HL-60 (cell line): ENCODE measurements around the gene MAFG.

Experiments
- DNase-seq, 2 experiments: peaks; one replicate each; pipeline ENCODE4 v3.0.0-alpha.2; 2010 to 2020; ENCODE audit warnings: low read depth in 1 of 2, low spot score in 1 of 2
- H3K27ac ChIP-seq: fragments of 250-450 bp; sonication (Bioruptor Pico); replicated peaks from 2 replicates; pipeline ENCODE4 v1.5.1; 2020; ENCODE audit warnings: mild to moderate bottlenecking, moderate library complexity
- H3K27me3 ChIP-seq: fragments of 250-450 bp; sonication (Bioruptor Pico); 2 replicates; pipeline ENCODE4 v1.5.1; 2021; ENCODE audit warnings: mild to moderate bottlenecking, moderate library complexity; ENCODE audit not compliant: insufficient read depth, poor library complexity, severe bottlenecking
- H3K4me3 ChIP-seq: replicated peaks from 2 replicates; pipeline ENCODE4 v1.5.1; 2011; ENCODE audit warnings: mild to moderate bottlenecking, control low read depth, low read length; ENCODE audit not compliant: insufficient read depth
- GABPA ChIP-seq: IDR thresholded peaks from 2 replicates; pipeline ENCODE4 v1.6.1; 2012; ENCODE audit warnings: low read depth
- POLR2AphosphoS5 ChIP-seq: IDR thresholded peaks from 2 replicates; pipeline ENCODE4 v1.6.1; 2012; ENCODE audit warnings: low read depth
- REST ChIP-seq: IDR thresholded peaks from 2 replicates; pipeline ENCODE4 v1.6.1; 2012; ENCODE audit warnings: low read depth; ENCODE audit not compliant: insufficient replicate concordance
- SPI1 ChIP-seq: IDR thresholded peaks from 2 replicates; pipeline ENCODE4 v1.6.1; 2012; ENCODE audit warnings: low read depth, mild to moderate bottlenecking, borderline replicate concordance
- TF ChIP-seq, protein P1 (sequence below): IDR thresholded peaks from one replicate; pipeline ENCODE4 v1.5.1; 2011; ENCODE audit warnings: low read length, control low read depth, inconsistent platforms; ENCODE audit not compliant: insufficient read depth

Gene MAFG

GRCh38 chr17:81967244-81967532 is 39.7 kb upstream of the MAFG start:
- TF ChIP-seq SPI1, result no peak
- TF ChIP-seq REST, result no peak
- no peak for TF ChIP-seq GABPA
- TF ChIP-seq, protein P1, sequence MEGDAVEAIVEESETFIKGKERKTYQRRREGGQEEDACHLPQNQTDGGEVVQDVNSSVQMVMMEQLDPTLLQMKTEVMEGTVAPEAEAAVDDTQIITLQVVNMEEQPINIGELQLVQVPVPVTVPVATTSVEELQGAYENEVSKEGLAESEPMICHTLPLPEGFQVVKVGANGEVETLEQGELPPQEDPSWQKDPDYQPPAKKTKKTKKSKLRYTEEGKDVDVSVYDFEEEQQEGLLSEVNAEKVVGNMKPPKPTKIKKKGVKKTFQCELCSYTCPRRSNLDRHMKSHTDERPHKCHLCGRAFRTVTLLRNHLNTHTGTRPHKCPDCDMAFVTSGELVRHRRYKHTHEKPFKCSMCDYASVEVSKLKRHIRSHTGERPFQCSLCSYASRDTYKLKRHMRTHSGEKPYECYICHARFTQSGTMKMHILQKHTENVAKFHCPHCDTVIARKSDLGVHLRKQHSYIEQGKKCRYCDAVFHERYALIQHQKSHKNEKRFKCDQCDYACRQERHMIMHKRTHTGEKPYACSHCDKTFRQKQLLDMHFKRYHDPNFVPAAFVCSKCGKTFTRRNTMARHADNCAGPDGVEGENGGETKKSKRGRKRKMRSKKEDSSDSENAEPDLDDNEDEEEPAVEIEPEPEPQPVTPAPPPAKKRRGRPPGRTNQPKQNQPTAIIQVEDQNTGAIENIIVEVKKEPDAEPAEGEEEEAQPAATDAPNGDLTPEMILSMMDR, result no peak
- no peak for TF ChIP-seq POLR2AphosphoS5
- Histone ChIP-seq H3K27me3 (peaks cover 1% of the 10 kb centered on the region), H3K4me3 (0 out of 2 replicates have a peak overlapping the region, but pooled peaks have one; percentile 16), H3K27ac (peak overlapping the region; percentile 69)
- DNase-seq, result no peak

DNA sequence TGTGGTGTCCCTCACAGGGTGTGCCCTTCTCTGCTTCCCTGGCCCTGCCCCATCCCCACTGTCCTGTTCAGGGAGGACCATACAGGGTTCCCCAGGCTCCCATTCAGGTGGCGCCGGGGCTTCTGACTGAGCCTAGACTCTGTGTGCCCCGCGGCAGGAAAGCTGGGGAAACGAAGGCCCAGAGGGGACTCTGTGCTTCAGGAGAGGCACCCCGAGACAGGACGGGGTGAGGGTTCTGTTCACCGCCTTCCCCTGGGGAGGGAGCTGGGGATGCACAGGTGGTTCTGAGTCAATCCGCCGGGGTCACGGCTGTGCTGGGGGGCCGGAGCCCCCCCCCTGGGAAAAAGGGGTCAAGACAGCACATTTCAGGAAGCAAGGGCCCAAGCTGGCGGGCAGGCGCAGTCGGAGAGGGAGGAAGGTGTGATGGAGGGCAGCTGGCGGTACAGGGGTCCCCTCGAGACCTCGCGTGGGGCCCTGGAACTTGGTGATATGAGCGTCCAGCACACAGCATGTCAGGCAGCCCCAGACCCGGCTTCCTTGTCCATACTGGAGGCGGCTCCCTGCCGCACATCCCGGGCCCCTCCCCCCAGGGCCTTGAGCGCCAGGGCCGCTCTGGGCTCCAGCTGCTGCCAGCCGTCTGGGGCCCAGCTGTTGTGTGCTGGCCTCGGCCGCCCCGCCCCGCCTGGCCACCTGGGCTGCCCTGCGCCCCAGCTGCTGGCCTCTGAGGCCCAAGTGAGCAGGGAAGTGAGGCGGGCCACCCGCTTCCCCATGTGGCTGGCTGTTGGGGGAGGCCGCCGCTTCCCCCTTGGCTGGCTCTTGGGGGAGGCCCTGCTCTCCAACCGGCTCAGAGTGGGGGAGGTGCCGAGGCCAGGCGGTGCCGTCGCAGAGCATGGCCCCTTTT is 39.1 kb upstream of the MAFG start:
- DNase-seq, result peak; percentile 84 to 92
- H3K4me3 ChIP-seq, result no peak overlapping the region
- H3K27ac ChIP-seq, result peak overlapping the region; percentile 69
- peaks cover 7% of the 10 kb centered on the region for H3K27me3 ChIP-seq
- TF ChIP-seq GABPA, result no peak
- TF ChIP-seq POLR2AphosphoS5, result peak; percentile 96
- peak; percentile 83; the same call in 1 of the 2 replicates for TF ChIP-seq SPI1

DNA sequence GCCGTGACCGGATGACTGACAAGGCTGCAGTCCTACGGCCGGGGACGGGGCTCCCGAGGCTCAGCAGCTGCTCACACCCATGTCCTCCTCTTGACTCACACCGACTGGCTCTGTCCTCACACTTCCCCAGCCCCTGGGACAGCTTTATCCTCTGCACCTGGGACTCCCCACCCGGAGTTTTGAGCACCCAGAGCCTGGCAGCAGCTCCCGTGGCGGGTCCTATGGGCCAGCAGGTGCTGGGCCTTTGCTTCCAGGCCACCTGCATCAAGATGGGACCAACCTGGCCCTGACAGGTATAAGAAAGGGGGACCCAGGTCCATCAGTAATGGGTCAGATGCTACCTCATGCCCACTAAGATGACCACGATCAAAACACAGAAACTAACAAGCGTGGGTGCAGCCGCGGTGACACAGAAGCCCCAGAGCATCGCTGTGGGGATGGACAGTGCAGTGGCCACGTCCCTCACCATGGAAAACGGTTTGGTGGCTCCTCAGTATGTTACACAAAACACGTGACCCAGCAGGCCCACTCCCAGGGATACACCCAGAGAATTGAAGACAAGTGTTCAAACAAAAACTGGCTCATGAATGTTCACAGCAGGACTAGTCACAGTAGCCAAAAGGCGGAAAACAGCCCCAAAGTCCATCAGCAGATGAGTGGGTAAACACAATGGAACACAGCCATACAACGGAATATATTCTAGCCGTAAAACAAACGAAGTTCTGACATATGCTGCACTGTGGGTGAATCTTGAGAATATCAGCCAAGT is 36.7 kb upstream of the MAFG start:
- H3K27ac ChIP-seq, result no peak overlapping the region
- H3K27me3 ChIP-seq, result peaks cover 14% of the 10 kb centered on the region
- no peak overlapping the region for H3K4me3 ChIP-seq
- TF ChIP-seq, protein P1, result no peak
- TF ChIP-seq REST (no peak), SPI1 (no peak), GABPA (no peak), POLR2AphosphoS5 (no peak)
- no peak for DNase-seq
